Dermis blood vessel endothelial cell (primary cell): ENCODE measurements around the gene DNMT1. TPM values are rescaled to one million over a fixed set of nuclear protein-coding genes. Genes with fewer than 3 reads are reported as not detected.
"Not testable (repeated sequence)": the region's sequence is repeated elsewhere in the genome, so short reads cannot be mapped to it uniquely, and the experiment has no call there.

ENCODE experiments used
- DNase-seq: peaks from one replicate; pipeline ENCODE4 v3.0.0; 2010
- total RNA-seq: library from RNA; depleted of rRNA; stranded (reverse); fragments of >200 nt; gene quantifications from 2 replicates; pipeline ENCODE4 v1.2.3, GENCODE V29; 2014

Gene DNMT1
- total RNA-seq, 1 donor from 2014 or later, result 37.9 TPM

DNA sequence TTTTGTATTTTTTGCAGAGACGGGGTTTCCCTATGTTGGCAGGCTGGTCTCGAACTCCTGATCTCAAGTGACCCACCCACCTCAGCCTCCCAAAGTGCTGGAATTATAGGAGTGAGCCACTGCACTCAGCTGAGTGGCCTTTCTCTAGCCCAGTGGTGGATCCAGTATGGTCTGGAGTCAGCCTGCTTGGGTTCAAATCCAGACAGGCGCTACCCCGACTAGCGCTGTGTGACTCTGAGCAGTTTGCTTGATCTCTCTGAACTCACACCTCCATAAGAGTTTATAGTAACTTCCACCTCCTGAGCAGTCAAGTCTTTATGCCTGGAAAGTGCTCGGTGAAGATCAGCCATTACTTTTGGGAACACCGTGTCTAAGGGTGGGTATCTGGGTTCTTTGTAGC, 25.9 kb upstream of the DNMT1 start:
- no peak for DNase-seq

DNA sequence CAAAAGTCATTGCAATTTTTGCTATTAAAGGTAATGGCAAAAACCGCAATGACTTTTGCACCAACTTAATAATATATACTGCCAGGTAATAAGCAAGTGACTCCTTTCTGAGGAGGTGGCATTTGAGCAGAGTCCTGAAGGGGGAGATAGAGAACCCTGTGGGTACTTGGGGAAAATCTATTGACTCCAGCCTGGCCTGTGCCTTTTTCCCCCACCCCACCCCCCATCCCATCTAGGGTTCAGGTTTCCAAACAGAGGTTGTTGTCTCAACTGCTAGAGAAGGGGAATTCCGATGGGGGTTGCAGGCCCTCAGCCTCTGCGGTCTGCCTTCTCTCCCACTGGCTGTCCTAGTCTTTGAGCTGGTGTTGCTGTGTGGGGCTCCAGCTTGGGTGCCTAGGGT, 24.9 kb upstream of the DNMT1 start:
- peak; percentile 24 for DNase-seq

- no peak for DNase-seq
Observed at GRCh38 chr19:10217085-10217484, 22.3 kb upstream of the DNMT1 start.

DNA sequence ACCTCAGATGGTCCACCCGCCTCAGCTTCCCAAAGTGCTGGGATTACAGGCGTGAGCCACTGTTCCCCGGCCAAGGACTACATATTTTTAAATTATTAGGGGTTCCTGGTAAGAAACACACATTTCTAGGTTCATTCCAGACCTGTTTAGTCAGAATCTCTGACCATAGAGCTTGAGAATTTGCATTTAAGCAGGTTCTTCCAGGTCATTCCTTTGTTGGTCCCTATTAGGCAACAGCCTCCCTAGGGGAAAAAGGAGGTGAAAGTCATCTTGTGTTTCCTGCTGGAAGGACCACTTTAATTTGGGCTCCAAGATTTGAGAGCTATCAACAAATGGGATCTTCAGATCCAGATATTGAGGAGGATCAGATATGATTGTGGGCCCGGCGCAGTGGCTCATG, 20.0 kb upstream of the DNMT1 start:
- DNase-seq, result no peak

- no peak for DNase-seq
Observed at GRCh38 chr19:10211691-10212090, 16.9 kb upstream of the DNMT1 start.

GRCh38 chr19:10211061-10211460, 16.3 kb upstream of the DNMT1 start:
- DNase-seq, result peak; percentile 27

GRCh38 chr19:10209315-10209714, 14.6 kb upstream of the DNMT1 start:
- DNase-seq, result peak; percentile 77

DNA sequence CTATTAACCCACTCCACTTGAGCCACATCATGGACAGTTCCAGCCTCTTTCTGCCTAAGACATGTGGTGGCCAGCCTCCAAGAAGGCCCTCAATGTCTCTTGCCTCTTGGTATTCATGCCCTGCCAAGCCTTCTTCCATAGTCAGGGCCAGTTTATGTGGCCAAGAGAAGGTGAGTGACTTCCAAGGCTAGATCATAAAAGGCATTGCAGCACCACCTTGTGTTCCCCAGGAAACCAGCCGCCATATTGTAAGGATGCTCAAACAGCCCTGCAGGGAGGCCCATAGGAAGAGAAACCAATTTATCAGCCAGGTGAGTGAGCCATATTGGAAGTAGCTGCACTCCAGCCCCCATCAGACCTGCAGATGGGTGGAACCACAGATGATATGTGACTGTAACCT, 12.3 kb upstream of the DNMT1 start:
- DNase-seq, result no peak

DNA sequence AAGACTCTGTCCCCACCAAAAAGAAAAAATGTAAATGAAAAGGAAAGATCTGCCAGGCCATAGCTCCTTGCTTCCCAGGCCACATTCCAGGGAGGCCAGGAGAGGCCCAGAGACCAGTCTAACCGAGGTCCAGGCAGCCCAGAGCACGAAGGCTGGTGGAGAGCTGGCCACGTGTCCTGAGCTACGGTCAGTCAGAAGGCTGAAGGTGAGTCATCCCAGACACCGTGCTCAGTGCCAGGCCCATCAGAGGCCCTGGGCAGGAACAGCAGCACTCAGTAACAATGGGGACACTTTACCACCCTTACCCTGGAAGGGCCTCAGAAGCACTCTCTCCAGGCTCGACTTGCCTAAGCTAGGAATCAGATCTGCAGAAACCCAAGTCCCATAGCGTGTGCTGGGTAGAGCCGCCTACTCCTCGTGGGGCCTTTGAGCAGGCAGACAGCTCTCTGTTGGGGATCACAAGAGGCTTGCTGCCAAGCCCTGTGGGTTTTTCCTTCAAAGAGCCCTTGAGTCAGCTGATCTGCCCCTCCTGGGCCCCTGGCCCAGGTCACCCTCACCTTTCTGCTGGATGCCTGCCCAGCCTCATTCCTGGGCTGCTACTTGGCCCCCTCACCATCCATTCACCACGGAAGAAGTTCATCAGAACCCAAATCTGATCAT, 11.6 kb upstream of the DNMT1 start:
- DNase-seq, result peak; percentile 58

DNA sequence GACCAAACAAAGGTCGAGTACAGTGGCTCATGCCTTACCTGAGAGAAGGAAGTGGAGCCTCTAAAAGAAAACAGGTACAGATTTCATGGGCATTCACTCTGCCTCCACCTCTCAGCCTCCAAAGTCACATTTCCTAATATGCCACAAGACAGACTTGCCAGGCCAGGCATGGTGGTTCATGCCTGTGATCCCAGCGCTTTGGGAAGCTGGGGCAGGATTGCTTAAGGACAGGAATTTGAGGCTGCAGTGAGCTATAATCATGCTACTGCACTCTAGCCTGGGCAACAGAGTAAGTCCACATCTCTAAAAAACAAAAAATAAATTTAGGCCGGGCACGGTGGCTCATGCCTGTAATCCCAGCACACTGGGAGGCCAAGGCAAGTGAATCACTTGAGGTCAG, 10.9 kb upstream of the DNMT1 start:
- DNase-seq, result no peak

DNA sequence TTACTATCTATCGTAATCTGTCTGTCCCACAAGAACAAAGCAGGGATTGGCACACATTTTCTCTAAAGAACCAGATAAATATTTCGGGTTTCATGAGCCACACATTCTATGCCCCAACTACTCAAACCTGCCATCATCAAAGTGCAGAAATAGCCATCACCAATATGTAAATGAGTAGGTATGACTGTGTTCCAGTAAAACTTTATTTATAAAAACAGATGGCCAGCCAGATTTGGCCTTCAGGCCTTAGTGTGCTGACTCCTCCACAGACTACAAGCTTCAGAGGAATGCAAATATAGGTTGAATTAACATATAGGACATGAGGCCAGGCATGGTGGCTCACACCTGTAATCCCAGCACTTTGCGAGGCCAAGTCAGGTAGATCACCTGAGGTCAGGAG, 8.9 kb upstream of the DNMT1 start:
- DNase-seq, result no peak

GRCh38 chr19:10201176-10201575, 6.4 kb upstream of the DNMT1 start:
- no peak for DNase-seq

DNA sequence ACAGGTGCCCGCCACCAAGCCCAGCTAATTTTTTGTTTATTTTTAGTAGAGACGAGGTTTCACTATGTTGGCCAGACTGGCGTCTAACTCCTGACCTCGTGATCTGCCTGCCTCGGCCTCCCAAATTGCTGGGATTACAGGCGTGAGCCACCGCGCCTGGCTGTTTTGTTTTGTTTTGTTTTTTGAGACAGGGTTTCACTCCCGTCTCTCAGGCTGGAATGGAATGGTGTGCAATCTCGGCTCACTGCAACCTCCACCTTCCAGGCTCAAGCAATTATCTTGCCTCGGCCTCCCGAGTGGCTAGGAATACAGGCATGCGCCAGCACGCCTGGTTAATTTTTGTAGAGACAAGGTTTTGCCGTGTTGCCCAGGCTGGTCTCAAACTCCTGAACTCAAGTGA, 5.3 kb upstream of the DNMT1 start:
- not testable (repeated sequence) for DNase-seq

GRCh38 chr19:10198889-10199644, 4.3 kb upstream of the DNMT1 start:
- not testable (repeated sequence) for DNase-seq

- DNase-seq, result no peak
Observed at GRCh38 chr19:10195199-10195519, 406 bp upstream of the DNMT1 start.

DNA sequence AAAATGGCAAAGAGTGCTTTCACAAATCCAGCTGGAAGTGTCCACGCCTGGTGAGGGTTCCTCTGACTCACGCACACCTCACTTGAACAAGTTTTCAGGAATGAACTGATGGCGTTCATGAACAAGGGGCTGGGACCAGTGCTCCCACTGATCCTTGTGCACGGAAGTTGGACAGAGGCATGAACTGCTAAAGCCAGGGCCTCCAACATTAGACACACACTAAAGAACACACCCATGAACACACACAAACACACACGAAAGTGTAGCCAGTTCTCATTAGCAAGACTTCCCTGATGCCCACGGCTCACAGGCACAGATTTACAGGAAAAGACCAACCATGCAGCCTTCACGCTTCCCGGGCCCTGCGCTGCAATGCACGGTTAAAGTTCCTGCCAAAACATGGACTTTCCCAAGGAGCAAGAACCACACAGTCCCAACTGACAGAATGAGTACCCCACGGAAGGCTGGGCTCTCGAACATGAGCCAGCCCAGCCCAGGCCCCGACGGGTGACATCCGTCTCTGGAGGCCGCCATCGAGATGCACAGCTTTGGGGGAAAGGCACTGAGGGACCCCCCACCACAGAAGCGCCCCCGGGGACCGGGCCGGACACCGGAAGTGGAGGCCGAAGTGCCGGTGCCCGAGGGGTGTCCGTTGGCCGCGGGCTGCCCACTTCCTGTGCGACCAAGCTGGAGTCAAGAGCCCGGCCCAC, 808 bp downstream of the DNMT1 start:
- DNase-seq, result peak; percentile 55

- DNase-seq, result no peak
Observed at GRCh38 chr19:10192922-10193321, 1.8 kb downstream of the DNMT1 start.

DNA sequence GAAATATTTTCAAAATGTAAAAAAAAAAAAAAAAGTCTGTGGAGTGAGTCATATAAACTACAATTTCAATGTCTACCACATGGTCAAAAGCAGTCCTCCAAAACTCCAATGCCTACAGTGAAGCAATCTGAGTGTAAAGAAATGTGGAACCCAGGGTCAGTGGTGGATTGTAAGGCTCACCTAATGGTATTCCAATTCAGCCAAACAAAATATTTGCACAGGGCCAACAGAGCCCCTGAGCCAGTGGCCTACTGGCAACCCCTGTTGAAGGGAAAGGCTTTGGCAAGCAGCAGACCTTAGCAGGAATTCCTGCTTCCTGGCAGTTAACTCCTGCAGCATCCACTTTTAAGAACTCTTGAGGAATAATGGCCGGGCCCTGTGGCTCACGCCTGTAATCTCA, 3.4 kb downstream of the DNMT1 start:
- peak; percentile 94 for DNase-seq

GRCh38 chr19:10190026-10190425, 4.7 kb downstream of the DNMT1 start:
- no peak for DNase-seq

DNA sequence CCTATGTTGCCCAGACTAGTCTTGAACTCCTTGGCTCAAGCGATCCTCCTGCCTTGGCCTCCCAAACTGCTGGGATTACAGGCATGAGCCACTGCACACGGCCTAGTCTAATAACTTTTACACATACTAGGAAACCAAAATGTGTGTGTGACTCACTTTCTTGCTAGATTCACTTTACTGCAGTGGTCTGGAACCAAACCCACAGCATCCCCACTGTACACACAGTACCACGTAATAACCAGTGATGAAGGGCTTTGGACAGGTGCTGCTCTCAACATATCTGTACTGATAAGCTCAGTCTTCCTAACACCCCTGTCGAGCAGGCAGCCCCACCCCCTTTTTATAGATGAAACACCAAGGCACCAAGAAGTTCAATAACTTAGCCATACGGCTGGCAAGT, 5.1 kb downstream of the DNMT1 start:
- DNase-seq, result no peak

DNA sequence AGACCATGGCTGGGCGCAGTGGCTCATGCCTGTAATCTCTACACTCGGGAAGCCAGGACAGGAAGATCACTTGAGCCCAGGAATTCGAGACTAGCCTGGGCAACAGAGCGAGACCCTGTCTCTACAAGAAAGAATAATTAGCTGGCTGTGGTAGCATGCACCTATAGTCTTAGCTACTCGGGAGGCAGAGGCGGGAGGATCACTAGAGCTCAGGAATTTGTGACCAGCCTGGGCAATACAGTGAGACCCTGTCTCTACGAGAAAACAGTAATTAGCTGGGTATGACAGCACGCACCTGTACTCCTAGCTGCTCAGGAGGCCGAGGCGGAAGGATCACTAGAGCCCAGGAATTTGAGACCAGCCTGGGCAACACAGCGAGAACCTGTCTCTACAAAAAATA, 7.4 kb downstream of the DNMT1 start:
- DNase-seq, result no peak

GRCh38 chr19:10184636-10185035, 10.1 kb downstream of the DNMT1 start:
- DNase-seq, result no peak

DNA sequence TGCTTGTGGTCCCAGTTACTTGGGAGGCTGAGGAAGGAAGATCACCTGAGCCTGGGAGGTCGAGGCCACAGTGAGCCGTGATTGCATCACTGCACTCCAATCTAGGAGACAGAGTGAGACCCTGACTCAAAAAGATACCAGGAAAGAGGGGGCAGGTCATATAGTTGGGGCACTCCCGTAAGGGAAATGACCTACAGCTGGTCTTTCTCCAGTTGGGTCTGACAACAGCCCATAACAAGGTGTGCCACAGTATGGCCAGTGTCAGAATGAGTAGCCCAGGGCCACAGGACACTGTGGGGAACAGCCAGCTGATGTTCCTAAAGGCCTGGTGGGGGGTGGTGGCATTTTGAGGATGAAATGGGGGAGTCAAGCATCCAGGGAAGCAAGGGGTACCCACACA, 10.8 kb downstream of the DNMT1 start:
- DNase-seq, result no peak

- DNase-seq, result no peak
Observed at GRCh38 chr19:10182847-10183246, 11.9 kb downstream of the DNMT1 start.
